ENCODE results near the gene RBMS1.

DNA sequence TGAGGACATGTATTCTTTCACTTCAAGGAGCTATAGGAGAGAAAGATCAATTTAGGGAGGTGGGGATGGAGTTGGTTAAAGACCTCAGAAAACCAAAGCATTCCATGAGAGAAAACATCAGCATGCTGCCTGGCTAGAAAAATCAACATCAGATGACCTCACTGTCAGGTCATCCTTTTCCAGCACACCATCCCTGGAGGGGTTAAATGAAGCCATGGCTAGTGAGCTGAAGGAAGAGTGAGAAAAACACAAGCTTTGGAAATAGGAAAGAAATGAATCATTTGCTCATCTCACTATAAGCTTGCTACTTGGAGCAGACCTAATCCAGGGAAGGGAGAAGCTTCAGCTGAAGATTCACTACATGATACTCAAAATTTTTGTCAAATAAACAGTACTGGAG is 184.0 kb downstream of the RBMS1 start:
- no peak for TF ChIP-seq POLR2A (IDR thresholded peaks at IDR 0.05)
- TF ChIP-seq, protein P1, sequence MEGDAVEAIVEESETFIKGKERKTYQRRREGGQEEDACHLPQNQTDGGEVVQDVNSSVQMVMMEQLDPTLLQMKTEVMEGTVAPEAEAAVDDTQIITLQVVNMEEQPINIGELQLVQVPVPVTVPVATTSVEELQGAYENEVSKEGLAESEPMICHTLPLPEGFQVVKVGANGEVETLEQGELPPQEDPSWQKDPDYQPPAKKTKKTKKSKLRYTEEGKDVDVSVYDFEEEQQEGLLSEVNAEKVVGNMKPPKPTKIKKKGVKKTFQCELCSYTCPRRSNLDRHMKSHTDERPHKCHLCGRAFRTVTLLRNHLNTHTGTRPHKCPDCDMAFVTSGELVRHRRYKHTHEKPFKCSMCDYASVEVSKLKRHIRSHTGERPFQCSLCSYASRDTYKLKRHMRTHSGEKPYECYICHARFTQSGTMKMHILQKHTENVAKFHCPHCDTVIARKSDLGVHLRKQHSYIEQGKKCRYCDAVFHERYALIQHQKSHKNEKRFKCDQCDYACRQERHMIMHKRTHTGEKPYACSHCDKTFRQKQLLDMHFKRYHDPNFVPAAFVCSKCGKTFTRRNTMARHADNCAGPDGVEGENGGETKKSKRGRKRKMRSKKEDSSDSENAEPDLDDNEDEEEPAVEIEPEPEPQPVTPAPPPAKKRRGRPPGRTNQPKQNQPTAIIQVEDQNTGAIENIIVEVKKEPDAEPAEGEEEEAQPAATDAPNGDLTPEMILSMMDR (IDR thresholded peaks at IDR 0.05), result no peak
